ENCODE measurements around the gene RAPGEF1.

RAPGEF1 gene

DNA sequence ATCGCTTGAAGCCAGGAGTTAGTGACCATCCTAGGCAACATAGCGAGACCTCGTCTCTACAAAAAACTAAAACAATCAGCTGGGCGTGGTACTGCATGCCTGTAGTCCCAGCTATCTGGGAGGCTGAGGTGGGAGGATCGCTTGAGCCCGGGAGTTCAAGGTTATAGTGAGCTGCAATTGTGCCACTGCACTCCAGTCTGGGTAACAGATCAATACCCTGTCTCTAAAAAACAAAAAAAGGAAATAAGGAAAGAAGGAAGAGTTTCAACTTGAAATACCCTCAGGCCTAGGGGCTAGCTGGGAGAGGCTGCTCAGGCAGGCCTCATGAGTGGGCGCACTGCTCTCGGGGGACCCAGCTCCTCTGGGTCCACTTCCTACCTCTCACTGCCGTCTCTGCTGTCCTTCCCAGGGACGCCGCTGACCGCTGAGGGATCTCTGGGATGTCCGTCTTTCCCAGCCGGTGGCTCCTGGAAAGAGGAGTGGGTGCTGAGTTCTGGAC lies 138.1 kb downstream of the RAPGEF1 start:
- DNase-seq (ENCODE audit: low spot score): no peak

DNA sequence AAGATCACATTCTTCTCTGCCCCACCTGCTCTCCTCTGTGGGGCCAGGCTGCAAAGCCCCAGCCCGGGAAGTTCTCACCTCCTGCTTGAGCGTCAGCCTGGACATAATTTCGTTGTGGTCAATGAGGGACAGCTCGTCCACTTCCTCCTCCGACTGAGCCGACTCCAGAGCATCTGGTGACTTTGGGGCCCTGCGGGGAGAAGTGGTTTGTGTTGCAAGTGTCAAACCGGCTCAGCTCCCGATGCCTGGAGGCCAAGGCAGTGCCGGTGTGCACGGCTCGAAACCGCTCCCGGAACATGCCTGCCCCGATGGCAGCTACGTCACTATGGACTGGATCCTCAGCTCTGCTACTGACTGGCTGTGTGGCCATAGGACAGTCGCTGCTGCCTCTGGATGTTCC lies 141.8 kb downstream of the RAPGEF1 start:
- DNase-seq (ENCODE audit: low spot score): no peak

DNA sequence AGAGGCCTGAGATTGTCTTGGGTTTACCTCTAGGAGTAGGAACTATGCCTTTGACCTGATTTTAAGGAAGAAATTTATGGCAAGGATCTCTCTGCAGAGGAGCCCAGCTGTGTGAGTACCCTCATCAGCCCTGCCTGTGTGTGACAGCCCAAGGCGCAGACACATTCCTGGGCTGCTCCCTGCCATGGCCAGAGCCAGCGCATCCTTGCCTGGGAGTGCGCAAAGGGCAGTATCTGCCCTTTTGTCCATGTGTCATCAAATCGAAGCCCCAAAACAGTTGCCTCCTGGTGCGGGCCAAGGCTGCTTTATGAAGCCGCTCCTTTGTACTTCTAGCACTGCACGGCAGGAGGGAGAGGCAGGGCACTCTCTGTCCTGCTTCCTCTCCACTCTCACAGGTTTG lies 142.6 kb downstream of the RAPGEF1 start:
- no peak for DNase-seq (ENCODE audit: low spot score)

DNA sequence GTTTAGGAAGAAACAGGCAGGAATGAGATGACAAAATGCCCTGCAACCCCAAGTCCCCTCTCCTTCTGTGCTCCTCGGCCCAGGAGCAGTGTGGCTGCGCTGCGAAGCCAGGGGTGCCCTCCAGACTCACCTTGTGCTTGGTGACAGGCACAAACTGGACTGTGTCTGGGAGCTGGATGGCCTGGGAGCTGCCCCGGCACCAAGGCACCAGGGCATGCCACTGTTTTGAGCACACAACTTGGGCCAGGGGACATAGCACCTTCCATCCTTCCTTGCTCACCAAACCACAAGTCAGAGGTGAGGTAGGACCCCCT lies 143.5 kb downstream of the RAPGEF1 start:
- no peak for DNase-seq (ENCODE audit: low spot score)

DNA sequence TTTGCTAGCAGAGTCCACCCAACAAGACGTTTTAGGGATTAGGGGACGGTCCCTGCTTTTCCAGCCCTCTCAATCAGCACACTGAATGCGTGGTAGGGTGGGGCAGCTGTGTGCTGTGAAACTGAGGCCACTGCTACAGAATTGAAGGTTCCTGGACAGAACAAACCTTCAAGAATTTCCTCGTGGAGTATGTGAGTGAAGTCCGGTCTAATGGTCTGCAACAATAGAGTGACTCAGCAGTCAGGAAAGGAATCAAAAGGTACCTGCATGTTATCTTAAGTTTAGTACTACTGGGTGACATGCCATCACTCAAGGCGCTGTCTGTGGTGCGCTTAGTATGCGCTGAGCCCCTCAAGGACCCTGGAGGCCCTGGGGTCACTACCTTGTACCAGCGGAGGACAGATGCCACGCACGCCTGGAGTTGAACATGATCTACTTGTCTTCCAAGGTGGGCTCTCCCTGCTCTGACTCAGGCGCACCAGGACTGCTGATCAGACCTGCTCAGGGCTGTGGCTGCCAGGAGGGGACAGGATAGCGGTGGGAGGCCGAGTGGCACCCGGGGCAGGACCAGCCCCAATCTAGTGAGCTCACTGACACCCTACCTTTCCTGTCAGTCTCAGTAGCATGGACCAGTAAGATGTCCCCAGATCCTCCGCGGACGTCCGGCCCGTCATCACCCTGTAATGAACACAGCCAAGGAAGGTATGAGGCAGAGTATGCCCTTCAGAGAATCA lies 144.0 kb downstream of the RAPGEF1 start:
- DNase-seq (ENCODE audit: low spot score): no peak

DNA sequence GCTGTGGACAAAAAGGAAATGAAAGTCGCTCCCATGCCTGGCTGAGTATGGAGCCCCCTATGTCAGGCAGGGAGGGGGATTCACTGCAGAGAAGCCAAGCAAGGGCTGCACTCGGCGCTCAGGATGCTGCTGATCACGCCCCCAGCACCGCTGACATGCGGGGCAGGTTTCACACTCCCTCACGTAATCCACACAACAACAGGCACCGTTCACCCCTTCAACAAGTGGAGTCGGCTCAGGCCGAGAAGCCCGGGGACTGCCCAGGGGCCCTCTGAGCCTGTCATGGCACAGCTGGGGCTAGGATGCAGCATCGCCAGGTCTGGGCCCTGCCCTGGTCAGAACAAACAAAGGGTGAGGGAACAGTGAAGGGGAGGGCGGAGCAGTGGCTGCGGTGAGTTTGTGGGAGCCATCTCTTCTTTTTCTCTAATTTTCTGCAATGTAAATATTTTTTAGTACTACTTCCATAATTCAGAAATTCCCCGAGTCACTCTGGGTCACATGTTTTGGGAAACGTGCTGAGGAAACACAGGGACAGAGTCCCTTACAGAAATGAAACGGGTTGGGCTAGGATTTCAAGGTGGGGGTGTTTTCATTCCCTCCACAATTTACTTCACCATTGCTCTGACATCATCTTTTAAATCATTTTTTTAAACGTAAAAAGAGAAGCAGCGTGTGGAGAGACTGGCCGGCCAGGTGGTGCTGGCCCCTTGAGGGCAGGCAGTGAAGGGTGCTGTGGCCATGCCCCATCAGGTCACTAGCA lies 144.8 kb downstream of the RAPGEF1 start:
- DNase-seq (ENCODE audit: low spot score): no peak

DNA sequence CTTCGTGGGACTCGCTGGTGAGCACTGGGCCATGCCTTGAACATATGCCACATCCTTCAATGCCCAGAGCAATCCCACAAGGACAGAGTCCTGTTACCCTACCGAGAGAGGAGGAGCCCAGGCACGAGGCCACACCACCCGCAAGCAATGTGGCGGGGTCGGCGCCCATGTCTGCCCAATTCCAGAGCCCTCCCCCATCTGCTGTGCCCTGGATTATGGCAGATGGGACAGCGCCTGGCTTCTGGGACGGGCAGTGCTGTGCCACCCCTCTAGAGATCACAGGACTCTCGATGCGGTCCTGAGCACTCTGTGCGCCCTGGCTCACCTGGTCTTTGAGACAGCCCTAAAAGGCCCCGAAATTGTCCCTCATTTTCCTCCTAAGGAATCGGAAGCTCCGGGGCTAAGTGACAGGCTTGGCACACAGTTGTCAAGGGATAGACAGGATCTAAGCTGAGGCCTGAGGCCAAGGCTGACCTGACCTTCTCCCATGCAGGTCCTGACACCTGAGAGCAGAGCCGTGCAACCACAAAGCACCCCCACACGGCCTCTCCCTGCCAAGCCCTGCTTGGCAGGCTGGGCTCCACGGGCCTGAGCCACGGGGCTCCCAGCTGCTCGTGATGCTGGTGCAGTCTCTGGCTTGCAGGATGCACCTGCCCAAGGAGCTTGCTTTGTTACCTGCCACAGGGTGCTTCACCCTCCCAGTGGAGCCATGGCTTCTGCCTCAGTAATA lies 145.8 kb downstream of the RAPGEF1 start:
- no peak for DNase-seq (ENCODE audit: low spot score)

DNA sequence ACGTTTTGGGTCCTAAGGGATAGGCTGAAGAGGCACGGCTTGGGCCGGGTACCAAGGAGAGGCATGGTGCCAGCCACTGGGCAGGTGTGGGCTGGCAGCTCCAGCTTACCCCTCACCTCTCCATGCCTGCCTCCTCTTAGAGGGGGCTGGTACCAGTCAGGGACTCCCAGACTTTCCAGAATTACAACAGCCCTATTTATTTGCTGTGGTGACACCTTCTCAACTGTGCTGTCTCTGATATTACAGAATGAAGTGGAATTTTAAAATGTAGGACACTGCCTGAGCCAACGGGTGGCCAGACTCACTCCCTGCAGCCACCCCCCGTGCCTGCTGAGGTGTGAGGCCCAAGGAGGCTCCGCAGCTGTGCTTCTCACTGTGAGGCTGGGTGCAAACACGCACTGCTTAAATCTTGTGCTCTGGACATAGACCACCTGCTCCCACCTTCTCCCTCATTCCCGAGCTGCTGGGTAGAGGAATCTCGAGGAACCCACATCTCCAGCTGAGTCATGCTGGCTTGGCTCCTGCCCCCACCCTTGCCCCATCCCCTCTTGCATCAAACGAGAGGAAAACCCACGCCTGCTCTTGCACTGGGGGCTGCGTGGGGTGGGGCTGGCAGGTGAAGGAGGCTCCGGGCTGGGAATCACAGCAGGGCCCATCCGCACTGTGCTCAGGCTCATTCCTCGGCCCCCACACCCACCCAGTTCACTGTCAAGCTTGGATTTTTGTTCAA lies 146.6 kb downstream of the RAPGEF1 start:
- no peak for DNase-seq (ENCODE audit: low spot score)

DNA sequence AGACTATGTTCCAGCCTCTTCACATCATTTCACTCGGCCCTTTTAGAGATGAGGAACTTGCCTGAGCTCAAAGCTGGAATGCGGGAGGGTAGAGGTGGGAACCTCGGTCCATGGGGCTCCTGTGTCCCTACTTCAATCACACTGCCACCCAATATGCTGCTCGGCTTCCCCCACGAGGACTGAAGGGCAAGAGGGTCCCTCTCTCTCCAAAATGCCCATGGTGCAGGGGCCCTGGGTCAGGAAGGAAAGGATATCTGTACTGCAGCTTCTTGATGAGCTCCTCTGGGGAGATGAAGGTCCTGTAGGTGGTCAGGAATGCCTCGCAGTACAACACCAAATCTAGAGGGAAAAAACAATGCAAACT lies 148.0 kb downstream of the RAPGEF1 start:
- DNase-seq (ENCODE audit: low spot score): no peak

DNA sequence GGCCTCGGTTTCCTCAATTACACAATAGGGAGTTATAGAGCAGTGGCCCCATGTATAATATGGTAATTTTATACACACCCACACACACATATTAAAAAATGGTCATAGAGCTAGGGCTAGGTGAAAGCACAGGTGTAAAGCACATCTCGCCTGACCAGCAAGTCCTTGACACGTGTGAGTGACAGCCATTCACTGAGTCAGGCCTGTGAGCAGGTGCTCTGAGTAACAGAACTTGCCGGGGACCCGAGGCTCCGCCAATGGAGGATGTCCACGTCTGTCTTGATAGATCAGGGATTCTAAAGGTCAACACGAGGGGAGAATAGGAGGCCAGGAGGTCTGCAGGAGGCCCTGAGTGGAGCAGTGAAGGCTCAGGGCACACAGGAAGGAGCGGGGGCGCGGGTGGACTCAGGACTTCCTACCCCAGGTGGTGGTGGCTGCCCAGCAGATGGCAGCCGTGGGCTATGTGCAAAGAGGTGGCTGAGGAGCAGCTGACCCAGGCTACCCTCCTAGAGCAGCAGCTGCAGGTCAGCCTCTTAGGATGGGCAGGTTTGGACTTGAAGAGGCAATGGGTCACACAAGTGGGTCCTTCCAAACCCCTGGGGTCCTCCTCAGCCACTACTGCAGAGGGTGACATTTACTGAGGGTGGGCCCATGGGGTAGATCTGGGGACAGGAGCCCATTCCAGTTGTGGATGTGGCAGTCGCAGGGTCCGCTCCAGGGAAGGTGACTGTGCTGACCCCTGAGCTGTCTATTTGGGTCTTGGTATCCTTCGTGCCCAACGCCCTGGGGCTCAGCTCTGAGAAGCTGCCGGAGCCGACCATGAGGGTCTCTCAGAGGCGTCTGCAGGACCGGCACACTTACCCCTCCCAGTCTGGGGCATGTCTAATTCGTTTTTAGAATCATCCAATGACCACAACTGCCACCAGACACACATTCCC lies 148.7 kb downstream of the RAPGEF1 start:
- peak; percentile 98 for DNase-seq (ENCODE audit: low spot score)

DNA sequence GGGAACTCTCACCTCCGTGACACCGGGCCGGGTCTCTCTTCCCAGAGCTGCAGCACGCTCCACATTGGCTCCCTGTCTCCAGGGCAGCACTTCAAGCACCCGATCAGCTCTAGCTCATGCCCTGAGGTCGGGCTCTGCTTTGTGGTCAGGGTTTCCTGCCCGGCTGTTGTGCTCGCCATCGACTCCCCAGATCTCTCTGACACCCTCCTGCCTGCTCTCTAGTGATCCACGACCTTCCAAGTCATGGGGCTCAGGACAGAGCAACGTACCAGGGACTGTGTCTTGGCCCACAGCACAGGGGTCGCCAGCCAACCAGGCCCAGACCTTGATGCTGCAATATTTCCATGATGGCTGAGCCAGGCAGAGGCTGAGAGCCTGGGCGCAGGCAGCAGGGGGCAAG lies 149.4 kb downstream of the RAPGEF1 start:
- no peak for DNase-seq (ENCODE audit: low spot score)

DNA sequence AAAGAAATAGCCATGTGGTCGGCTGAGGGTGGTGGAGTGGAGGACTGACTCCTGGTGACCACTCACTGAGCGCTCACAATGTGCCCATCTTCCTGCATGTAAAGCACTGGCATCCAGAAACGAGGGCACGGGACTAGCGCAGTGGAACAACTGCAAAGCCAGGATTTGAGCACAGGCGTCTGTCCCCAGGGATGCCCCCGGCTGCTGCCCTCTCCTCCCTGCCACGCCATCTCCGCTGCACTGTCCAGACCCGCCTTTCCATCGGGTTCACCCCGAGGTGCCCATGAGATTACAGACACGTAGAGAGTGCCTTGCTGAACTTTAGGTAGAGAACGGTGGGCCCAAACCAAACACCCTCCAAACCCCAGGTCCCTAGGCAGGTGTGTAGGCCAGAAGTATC lies 149.9 kb downstream of the RAPGEF1 start:
- no peak for DNase-seq (ENCODE audit: low spot score)

DNA sequence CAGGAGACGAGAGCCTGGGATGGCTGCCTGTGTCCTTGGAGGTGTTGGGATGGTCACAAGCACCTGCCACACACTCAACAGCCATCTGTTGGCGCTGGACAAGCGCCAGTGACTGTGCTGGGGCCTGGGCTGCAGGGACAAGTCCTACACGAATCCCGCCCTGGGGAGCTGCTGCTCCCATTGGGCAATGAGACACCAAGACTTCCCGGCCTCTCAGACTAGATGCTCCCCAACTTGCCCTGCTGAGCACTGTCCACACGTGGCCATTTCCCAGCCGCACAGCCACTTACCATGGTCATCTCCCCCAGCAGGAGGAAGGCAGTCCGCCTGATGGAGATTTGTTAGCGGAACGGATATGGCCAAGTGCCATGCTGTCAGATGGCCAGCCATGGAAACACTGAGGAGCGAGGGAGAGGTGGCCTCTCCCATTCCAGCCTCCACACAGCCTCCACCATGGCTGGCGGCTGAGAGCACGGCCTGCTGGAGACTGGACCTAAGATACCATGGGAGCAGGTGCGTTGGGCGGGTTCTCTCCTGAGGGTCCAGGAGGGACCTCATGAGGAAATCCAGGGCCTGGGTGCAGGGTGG lies 150.7 kb downstream of the RAPGEF1 start:
- no peak for DNase-seq (ENCODE audit: low spot score)

DNA sequence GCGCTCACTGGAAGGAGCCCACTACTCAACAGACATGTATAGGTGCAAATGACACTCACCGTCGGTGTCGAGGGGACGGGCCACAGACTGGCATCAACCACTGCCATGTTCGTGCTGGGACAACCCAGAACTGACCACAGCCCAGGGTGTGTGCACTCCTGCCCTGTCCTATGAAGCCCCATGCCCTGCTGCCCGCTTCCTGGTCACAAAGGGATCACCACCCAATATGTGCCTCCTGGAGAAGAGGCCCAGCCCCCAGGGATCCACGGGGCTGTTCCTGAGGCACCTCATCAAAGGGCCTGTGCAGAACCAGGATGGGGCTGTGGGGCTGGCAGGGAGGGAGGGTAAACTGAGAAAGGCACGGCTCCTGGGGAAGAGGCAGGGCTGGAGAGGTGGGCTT lies 151.5 kb downstream of the RAPGEF1 start:
- DNase-seq (ENCODE audit: low spot score): no peak

DNA sequence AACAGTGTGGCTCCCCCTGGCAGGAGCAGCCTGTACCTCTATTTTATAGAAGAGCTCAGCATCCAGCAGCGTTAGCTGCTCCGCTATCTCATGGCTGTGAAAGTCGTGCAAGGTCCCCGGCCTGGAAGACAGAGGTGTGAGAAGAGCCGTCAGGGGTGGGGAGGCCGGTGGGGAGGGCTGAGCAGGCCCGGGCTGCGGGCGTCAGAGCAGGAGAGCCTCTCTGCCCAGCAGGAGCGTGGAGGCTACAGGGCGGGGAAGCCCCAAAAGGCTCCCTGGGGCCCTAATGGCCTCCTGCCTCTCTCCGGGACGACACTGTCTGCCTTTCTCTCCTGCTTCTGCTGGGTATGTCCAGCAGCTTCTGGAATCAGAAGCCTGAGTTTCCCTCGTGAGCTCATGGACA lies 152.0 kb downstream of the RAPGEF1 start:
- no peak for DNase-seq (ENCODE audit: low spot score)

DNA sequence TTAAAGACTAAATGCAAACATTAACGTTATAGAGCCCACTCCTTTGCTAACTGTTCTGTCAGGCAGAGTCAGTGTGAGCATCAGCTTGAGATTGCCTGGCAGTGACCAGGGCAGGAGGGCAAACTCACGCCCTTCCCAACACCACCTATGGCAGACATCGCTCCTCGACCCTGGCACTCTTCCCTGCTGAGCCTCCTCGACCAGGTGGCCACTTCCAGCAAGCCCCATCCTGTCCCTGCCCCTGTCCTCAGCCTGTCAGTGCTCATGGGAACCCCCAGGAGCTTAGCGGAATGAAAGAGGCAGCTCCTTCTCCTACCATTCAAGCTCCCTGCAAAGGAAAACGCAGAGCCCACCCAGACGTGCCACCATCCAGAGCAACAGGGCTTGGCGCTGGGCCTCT lies 152.5 kb downstream of the RAPGEF1 start:
- no peak for DNase-seq (ENCODE audit: low spot score)

DNA sequence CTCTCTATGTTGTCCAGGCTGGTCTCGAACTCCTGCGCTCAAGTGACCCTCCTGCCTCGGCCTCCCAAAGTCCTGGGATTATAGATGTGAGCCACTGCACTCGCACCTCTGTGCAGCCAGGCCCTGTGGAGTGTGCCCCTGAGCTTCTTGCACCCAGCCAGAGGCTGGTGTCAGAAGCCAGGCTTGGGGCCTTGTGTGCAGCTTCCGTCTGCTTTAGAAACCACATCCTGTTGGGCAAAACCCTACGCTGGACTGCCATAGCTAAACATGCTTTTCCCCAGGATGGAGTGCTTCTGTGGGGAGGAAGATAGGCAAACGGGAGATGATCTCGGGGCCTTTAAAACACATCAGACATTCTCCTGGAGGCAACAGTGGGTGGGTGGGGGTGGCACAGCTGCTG lies 154.5 kb downstream of the RAPGEF1 start:
- no peak for DNase-seq (ENCODE audit: low spot score)

DNA sequence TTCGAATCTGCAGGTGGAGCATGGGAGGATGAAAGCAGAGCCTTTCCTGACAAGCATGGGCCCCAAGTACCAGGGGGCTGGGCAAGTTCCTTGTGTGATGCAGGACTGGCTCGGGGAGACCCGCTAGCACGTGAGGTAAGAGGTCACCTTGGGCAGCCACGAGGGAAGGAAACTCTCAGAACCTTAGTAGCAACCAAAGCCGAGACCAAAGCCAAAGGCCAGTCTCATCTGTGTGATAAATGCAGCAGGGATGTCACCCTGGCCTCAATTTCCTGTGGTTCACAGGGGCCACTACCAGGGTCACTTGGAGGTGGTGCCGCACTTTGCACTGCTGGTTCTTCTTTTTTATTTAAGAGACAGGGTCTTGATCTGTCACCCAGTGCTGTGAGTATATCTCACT lies 155.0 kb downstream of the RAPGEF1 start:
- no peak for DNase-seq (ENCODE audit: low spot score)

DNA sequence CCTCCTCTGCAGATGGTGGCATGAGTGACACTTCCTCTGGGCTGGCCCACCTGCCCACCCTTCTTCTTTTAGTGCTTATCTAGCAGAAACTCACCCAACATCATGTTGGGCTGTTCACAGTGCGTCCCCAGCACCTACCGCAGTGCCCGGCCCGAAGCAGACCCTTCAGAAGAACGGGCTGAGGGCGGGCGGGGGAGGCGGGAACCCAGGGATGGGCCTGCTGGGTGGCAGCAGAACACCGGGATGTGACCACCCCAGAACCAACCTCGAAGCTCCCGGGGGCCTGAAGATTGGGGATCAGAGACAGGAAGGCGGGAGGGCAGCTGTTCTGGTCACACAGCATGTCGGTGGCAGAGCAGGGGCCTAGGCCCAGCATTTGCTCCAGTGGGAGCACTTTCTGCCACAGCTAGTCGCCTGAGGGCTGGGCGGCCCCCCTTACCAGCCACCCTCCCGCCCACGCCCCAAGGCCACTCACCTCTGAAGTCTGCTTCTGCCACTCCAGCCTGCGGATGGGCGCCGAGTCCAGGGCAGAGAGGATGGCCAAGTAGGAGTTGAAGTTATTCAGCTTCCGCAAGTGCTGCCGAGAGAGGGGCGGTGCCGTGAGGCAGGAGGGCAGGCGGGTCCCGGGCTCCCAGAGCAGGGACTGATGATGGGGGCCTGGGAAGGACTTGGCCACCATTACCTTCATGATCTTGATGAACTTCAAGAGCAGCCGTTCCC lies 155.9 kb downstream of the RAPGEF1 start:
- DNase-seq (ENCODE audit: low spot score): no peak

DNA sequence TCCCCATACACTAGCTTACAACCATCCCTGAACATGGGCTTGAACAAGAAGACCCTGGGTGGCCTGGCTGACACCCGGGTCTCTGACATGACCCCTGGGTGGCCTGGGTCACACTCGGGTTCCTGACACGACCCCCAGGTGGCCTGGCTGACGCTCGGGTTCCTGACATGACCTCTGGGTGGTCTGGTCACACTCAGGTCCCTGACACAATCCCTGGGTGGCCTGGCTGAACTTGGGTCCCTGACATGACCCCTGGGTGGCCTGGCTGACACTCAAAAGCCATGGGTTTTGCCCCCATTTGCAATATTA lies 156.6 kb downstream of the RAPGEF1 start:
- DNase-seq (ENCODE audit: low spot score): no peak
